Endodermal cell (in vitro differentiated cells): ENCODE data around the gene OTUD3. TPM values are rescaled to one million over a fixed set of nuclear protein-coding genes. Genes with fewer than 3 reads are reported as not detected.

ENCODE experiments used
- DNase-seq: peaks from one replicate; pipeline ENCODE4 v3.0.0-alpha.2; 2017
- H3K27ac ChIP-seq: 2 replicates; pipeline ENCODE4 v1.5.1; 2013; ENCODE audit warnings: mild to moderate bottlenecking, low read depth, low read length, moderate library complexity
- H3K27me3 ChIP-seq: 2 replicates; pipeline ENCODE4 v1.6.1; 2013; ENCODE audit warnings: mild to moderate bottlenecking, low read length, moderate library complexity; ENCODE audit not compliant: insufficient read depth, control insufficient read depth, poor library complexity, severe bottlenecking
- H3K36me3 ChIP-seq: 2 replicates; pipeline ENCODE4 v1.7.0; 2013; ENCODE audit warnings: mild to moderate bottlenecking, low read length, moderate library complexity; ENCODE audit not compliant: control insufficient read depth, insufficient read depth
- H3K4me1 ChIP-seq: one replicate; pipeline ENCODE4 v1.7.0; 2013; ENCODE audit warnings: low read length; ENCODE audit not compliant: control insufficient read depth, insufficient read depth
- H3K4me3 ChIP-seq: 2 replicates; pipeline ENCODE4 v1.5.1; 2013; ENCODE audit warnings: mild to moderate bottlenecking, low read length, moderate library complexity
- H3K9ac ChIP-seq: 2 replicates; pipeline ENCODE4 v1.6.1; 2013; ENCODE audit warnings: mild to moderate bottlenecking, low read length, moderate library complexity; ENCODE audit not compliant: poor library complexity, severe bottlenecking; ENCODE audit errors: extremely low read depth
- H3K9me3 ChIP-seq: 2 replicates; pipeline ENCODE4 v1.6.1; 2013; ENCODE audit warnings: mild to moderate bottlenecking, low read length, moderate library complexity; ENCODE audit not compliant: control insufficient read depth
- H3K27ac Mint-ChIP-seq: 2 replicates; pipeline ENCODE4 v1.8.0; 2020; ENCODE audit warnings: mixed read lengths
- H3K27me3 Mint-ChIP-seq: 2 replicates; pipeline ENCODE4 v1.8.0; 2021; ENCODE audit warnings: mild to moderate bottlenecking, mixed read lengths; ENCODE audit not compliant: insufficient read depth
- H3K36me3 Mint-ChIP-seq: 2 replicates; pipeline ENCODE4 v1.8.0; 2020; ENCODE audit warnings: low read depth, mixed read lengths
- H3K4me1 Mint-ChIP-seq: 2 replicates; pipeline ENCODE4 v1.8.0; 2020; ENCODE audit warnings: mixed read lengths
- H3K4me3 Mint-ChIP-seq: 2 replicates; pipeline ENCODE4 v1.8.0; 2020; ENCODE audit warnings: mild to moderate bottlenecking, moderate library complexity, mixed read lengths
- H3K9me3 Mint-ChIP-seq: 2 replicates; pipeline ENCODE4 v1.8.0; 2020; ENCODE audit warnings: mild to moderate bottlenecking, mixed read lengths
- CTCF ChIP-seq: fragments of 200-600 bp; sonication (generic); conservative IDR thresholded peaks from 2 replicates; pipeline ENCODE4 v1.5.0; 2021; ENCODE audit warnings: antibody characterized with exemption, mild to moderate bottlenecking
- WGBS, 2 experiments: methylation state at CpG; one replicate each; pipeline versions ENCODE4 v1.1.5 to v1.1.7; 2013; ENCODE audit warnings: missing lambda C conversion rate in 2 of 2, mixed read lengths in 1 of 2; ENCODE audit not compliant: insufficient coverage in 1 of 2, insufficient read length in 1 of 2; 5-methylcytosine and 5-hydroxymethylcytosine counted together
- total RNA-seq, 2 donors: library from RNA; stranded (reverse); fragmentation: NEBNext Ultra II Directional in 1 of 2; extraction: Animal tissue kit (Norgen Biotek cat#: 25700) in 1 of 2; gene quantifications; 2 replicates in 1 of 2; 3 replicates in 1 of 2; pipeline ENCODE4 v1.2.1, GENCODE V29; 2021

Gene OTUD3
- total RNA-seq, 2 donors from 2014 or later, result 14.5 to 25.0 TPM

GRCh38 chr1:19861842-19862530 lies 20.2 kb upstream of the OTUD3 start:
- Histone ChIP-seq H3K9me3 (peaks cover 15% of the 10 kb centered on the region), H3K4me1 (no peaks in the 10 kb centered on the region), H3K27ac (no peak overlapping the region), H3K4me3 (no peak overlapping the region), H3K36me3 (no peaks in the 10 kb centered on the region), H3K27me3 (no peaks in the 10 kb centered on the region), H3K9ac (no peak overlapping the region)
- WGBS, 2 experiments, result 87 to 91% methylated on average over 1 of the region's 1 CpG
- Mint-ChIP-seq H3K36me3 (no peaks in the 10 kb centered on the region), H3K4me1 (no peaks in the 10 kb centered on the region), H3K27ac (no peak overlapping the region), H3K4me3 (no peak overlapping the region), H3K27me3 (peaks cover 24% of the 10 kb centered on the region), H3K9me3 (peaks cover 24% of the 10 kb centered on the region)
- no peak for TF ChIP-seq CTCF
- no peak for DNase-seq

- H3K27ac Mint-ChIP-seq, result no peak overlapping the region
- H3K4me1 ChIP-seq, result no peaks in the 10 kb centered on the region
- no peaks in the 10 kb centered on the region for H3K4me1 Mint-ChIP-seq
- no peak for DNase-seq
- peaks cover 25% of the 10 kb centered on the region for H3K27me3 Mint-ChIP-seq
- H3K36me3 Mint-ChIP-seq, result no peaks in the 10 kb centered on the region
- no peak for TF ChIP-seq CTCF
- no peak overlapping the region for H3K9ac ChIP-seq
- H3K4me3 Mint-ChIP-seq, result no peak overlapping the region
- H3K9me3 ChIP-seq, result peaks cover 15% of the 10 kb centered on the region
- H3K4me3 ChIP-seq, result no peak overlapping the region
- no peak overlapping the region for H3K27ac ChIP-seq
- no peaks in the 10 kb centered on the region for H3K36me3 ChIP-seq
- H3K27me3 ChIP-seq, result no peaks in the 10 kb centered on the region
- 87 to 98% methylated on average over 3 of the region's 3 CpGs for WGBS, 2 experiments
- H3K9me3 Mint-ChIP-seq, result peaks cover 24% of the 10 kb centered on the region
Measured at GRCh38 chr1:19862944-19863343, 19.3 kb upstream of the OTUD3 start.

- Mint-ChIP-seq H3K4me3 (no peak overlapping the region), H3K4me1 (no peaks in the 10 kb centered on the region), H3K27me3 (peaks cover 24% of the 10 kb centered on the region), H3K27ac (no peak overlapping the region), H3K9me3 (peaks cover 24% of the 10 kb centered on the region), H3K36me3 (no peaks in the 10 kb centered on the region)
- H3K4me1 ChIP-seq, result no peaks in the 10 kb centered on the region
- no peak overlapping the region for H3K9ac ChIP-seq
- no peak for TF ChIP-seq CTCF
- 86% methylated on average over 1 of the region's 1 CpG; no CpG with 5 or more reads in 1 of the 2 experiments for WGBS, 2 experiments
- peaks cover 15% of the 10 kb centered on the region for H3K9me3 ChIP-seq
- DNase-seq, result no peak
- H3K4me3 ChIP-seq, result no peak overlapping the region
- H3K27ac ChIP-seq, result no peak overlapping the region
- no peaks in the 10 kb centered on the region for H3K27me3 ChIP-seq
- no peaks in the 10 kb centered on the region for H3K36me3 ChIP-seq
Measured at GRCh38 chr1:19864570-19865160, 17.5 kb upstream of the OTUD3 start.
